RWPE2 (cell line): ENCODE data around the gene LRRN3.
A peak's percentile ranks its signal among the peaks of the same experiment; 100 is the strongest.

ENCODE experiments used
- ATAC-seq: fragments of 200-7000 bp; cut with Tn5 transposase; 3 replicates; pipeline ENCODE4 v1.9.1; 2021; ENCODE audit warnings: low read depth
- DNase-seq: peaks from one replicate; pipeline ENCODE4 v3.0.0-alpha.2; 2020; ENCODE audit warnings: low spot score
- H3K27ac ChIP-seq: fragments of 450-650 bp; 2 replicates; pipeline ENCODE4 v1.5.1; 2017; ENCODE audit warnings: mild to moderate bottlenecking; ENCODE audit not compliant: poor library complexity, severe bottlenecking
- H3K27me3 ChIP-seq: fragments of 250-450 bp; sonication (Bioruptor Pico); 2 replicates; pipeline ENCODE4 v1.5.1; 2021; ENCODE audit warnings: mild to moderate bottlenecking, moderate library complexity; ENCODE audit not compliant: insufficient read depth, poor library complexity, severe bottlenecking
- H3K36me3 ChIP-seq: fragments of 250-450 bp; sonication (Bioruptor Pico); 2 replicates; pipeline ENCODE4 v1.5.1; 2020; ENCODE audit warnings: low read depth, mild to moderate bottlenecking, moderate library complexity
- H3K4me1 ChIP-seq: fragments of 250-450 bp; sonication (Bioruptor Pico); 2 replicates; pipeline ENCODE4 v1.5.1; 2021; ENCODE audit warnings: mild to moderate bottlenecking, moderate library complexity; ENCODE audit not compliant: insufficient read depth, poor library complexity, severe bottlenecking
- H3K4me3 ChIP-seq: fragments of 250-450 bp; sonication (Bioruptor Pico); 2 replicates; pipeline ENCODE4 v1.5.1; 2021; ENCODE audit warnings: mild to moderate bottlenecking, moderate library complexity; ENCODE audit not compliant: severe bottlenecking
- H3K9me3 ChIP-seq: fragments of 250-450 bp; sonication (Bioruptor Pico); 2 replicates; pipeline ENCODE4 v1.5.1; 2021; ENCODE audit warnings: mild to moderate bottlenecking, moderate library complexity; ENCODE audit not compliant: severe bottlenecking
- TF ChIP-seq, protein P1 (sequence below): fragments of 450-650 bp; IDR thresholded peaks from one replicate; pipeline ENCODE4 v1.5.1; 2017; ENCODE audit warnings: mild to moderate bottlenecking, moderate library complexity; ENCODE audit not compliant: poor library complexity, severe bottlenecking

The LRRN3 gene

GRCh38 chr7:111093496-111093895 is 2.6 kb downstream of the LRRN3 start:
- Histone ChIP-seq H3K4me1 (no peaks in the 10 kb centered on the region), H3K27me3 (no peaks in the 10 kb centered on the region), H3K27ac (no peak overlapping the region), H3K36me3 (no peaks in the 10 kb centered on the region), H3K4me3 (no peak overlapping the region), H3K9me3 (no peaks in the 10 kb centered on the region)
- no peak for ATAC-seq
- no peak for DNase-seq
- TF ChIP-seq, protein P1, sequence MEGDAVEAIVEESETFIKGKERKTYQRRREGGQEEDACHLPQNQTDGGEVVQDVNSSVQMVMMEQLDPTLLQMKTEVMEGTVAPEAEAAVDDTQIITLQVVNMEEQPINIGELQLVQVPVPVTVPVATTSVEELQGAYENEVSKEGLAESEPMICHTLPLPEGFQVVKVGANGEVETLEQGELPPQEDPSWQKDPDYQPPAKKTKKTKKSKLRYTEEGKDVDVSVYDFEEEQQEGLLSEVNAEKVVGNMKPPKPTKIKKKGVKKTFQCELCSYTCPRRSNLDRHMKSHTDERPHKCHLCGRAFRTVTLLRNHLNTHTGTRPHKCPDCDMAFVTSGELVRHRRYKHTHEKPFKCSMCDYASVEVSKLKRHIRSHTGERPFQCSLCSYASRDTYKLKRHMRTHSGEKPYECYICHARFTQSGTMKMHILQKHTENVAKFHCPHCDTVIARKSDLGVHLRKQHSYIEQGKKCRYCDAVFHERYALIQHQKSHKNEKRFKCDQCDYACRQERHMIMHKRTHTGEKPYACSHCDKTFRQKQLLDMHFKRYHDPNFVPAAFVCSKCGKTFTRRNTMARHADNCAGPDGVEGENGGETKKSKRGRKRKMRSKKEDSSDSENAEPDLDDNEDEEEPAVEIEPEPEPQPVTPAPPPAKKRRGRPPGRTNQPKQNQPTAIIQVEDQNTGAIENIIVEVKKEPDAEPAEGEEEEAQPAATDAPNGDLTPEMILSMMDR, result no peak

DNA sequence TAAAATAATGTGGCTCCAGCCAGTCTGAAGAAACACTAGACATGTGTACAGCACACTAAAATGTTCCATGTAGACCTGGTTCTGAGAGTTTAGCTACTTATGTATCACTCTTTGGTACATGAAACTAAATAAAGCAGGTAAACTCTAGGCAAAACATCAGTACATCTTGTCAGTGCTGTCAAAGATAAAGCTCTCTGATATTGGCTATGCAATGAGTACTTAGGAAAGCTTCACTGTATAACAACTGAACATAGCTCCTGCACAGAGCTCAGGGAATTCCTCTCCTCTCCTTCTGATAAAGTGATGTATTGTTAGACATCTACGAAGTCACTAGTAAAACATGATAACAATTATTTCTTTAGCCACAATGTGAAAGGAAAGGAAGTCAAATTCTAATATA is 3.5 kb downstream of the LRRN3 start:
- Histone ChIP-seq H3K36me3 (no peaks in the 10 kb centered on the region), H3K4me1 (no peaks in the 10 kb centered on the region), H3K4me3 (no peak overlapping the region), H3K9me3 (no peaks in the 10 kb centered on the region), H3K27me3 (no peaks in the 10 kb centered on the region), H3K27ac (no peak overlapping the region)
- DNase-seq (no peak), ATAC-seq (no peak)
- TF ChIP-seq, protein P1, result no peak

DNA sequence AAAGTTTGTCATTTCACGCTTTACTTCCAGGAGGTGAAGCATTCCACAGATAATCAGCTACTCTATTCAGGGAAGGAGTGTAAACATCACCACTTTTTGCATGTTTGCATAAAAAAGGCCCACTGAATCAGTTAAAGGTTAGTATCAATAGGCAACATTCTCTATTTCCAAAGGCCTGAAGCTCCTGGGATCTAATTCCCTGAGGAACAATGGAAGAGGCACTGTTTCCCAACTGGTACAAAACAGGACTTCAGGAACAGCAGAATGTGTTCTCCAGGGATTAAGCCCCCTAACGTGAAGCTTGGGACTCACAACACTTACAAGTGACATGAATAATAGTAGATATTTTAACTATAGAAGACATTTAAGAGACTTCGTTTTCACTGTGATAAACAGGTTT is 6.1 kb downstream of the LRRN3 start:
- TF ChIP-seq, protein P1, result no peak
- no peak overlapping the region for H3K27ac ChIP-seq
- H3K4me1 ChIP-seq, result no peaks in the 10 kb centered on the region
- no peak for DNase-seq
- H3K27me3 ChIP-seq, result no peaks in the 10 kb centered on the region
- no peak overlapping the region for H3K4me3 ChIP-seq
- H3K9me3 ChIP-seq, result no peaks in the 10 kb centered on the region
- no peaks in the 10 kb centered on the region for H3K36me3 ChIP-seq
- no peak for ATAC-seq

GRCh38 chr7:111098011-111098925 is 7.3 kb downstream of the LRRN3 start:
- DNase-seq, result no peak

More at GRCh38 chr7:111098011-111098925, 7.3 kb downstream of the LRRN3 start:
- Histone ChIP-seq H3K36me3 (no peaks in the 10 kb centered on the region), H3K4me1 (no peaks in the 10 kb centered on the region), H3K27ac (no peak overlapping the region), H3K27me3 (no peaks in the 10 kb centered on the region), H3K9me3 (no peaks in the 10 kb centered on the region), H3K4me3 (no peak overlapping the region)
- TF ChIP-seq, protein P1, result peak; percentile 45
- no peak for ATAC-seq
